Measurements from ENCODE around the gene WBP11.
A peak's percentile ranks its signal among the peaks of the same experiment; 100 is the strongest.

The WBP11 gene

DNA sequence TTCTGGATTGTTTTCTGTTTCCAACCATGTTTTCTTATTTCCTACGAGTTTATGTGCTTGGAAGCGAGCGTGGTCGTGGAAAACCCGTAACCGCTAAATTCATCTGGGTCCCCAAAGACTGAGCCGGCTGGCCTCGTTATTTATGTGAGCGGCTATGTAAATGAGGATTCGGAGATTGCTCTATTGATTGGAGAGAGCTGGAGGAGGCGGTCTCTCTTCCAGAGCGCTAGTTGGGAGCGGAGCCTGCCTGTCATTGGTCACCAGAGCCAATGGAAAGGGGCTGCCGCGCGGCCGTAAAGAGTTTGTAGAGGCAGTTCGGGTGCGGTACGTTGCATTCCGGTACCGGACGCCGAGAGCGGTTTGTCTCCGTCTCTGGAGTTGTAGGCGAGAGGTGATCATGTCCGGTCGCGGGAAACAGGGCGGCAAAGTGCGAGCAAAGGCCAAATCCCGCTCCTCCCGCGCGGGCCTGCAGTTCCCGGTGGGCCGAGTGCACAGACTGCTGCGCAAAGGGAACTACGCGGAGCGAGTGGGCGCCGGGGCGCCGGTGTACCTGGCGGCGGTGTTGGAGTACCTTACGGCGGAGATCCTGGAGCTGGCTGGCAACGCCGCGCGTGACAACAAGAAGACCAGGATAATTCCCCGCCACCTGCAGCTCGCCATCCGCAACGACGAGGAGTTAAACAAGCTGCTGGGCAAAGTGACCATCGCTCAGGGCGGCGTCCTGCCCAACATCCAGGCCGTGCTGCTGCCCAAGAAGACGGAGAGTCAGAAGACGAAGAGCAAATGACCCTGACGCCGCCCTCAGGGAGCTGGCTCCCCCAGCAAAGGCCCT, 29.0 kb downstream of the WBP11 start:
- peak; percentile 98 for DNase-seq (ENCODE audit: low spot score)
- TF ChIP-seq, protein P1, sequence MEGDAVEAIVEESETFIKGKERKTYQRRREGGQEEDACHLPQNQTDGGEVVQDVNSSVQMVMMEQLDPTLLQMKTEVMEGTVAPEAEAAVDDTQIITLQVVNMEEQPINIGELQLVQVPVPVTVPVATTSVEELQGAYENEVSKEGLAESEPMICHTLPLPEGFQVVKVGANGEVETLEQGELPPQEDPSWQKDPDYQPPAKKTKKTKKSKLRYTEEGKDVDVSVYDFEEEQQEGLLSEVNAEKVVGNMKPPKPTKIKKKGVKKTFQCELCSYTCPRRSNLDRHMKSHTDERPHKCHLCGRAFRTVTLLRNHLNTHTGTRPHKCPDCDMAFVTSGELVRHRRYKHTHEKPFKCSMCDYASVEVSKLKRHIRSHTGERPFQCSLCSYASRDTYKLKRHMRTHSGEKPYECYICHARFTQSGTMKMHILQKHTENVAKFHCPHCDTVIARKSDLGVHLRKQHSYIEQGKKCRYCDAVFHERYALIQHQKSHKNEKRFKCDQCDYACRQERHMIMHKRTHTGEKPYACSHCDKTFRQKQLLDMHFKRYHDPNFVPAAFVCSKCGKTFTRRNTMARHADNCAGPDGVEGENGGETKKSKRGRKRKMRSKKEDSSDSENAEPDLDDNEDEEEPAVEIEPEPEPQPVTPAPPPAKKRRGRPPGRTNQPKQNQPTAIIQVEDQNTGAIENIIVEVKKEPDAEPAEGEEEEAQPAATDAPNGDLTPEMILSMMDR (IDR thresholded peaks at IDR 0.05): no peak
- H3K27ac ChIP-seq: peak overlapping the region; percentile 94 to 97
- peak overlapping the region; percentile 90 for H3K4me3 ChIP-seq

DNA sequence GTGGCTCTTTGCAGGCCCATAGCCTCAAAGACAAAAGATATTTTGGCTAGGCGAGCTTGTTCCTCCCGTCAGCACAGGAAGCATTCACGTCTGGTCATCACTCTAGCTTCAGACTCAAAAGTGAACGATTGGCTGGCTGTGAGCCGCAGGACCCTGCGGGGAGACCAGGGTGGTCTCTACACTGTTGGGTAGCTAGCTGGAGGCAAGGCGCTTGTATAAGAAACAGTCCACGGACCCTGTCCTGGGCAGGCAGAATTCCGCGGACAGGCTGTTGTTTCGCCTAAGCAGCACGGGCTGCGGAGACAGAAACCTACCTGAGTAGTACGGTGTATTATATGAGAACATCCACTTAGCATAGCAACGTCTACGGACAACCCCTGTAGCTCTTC, 29.6 kb downstream of the WBP11 start:
- DNase-seq (ENCODE audit: low spot score): peak; percentile 77
- Histone ChIP-seq H3K27ac (peak overlapping the region; percentile 94 to 97), H3K4me3 (peak overlapping the region; percentile 90)
- TF ChIP-seq, protein P1 (IDR thresholded peaks at IDR 0.05): no peak

DNA sequence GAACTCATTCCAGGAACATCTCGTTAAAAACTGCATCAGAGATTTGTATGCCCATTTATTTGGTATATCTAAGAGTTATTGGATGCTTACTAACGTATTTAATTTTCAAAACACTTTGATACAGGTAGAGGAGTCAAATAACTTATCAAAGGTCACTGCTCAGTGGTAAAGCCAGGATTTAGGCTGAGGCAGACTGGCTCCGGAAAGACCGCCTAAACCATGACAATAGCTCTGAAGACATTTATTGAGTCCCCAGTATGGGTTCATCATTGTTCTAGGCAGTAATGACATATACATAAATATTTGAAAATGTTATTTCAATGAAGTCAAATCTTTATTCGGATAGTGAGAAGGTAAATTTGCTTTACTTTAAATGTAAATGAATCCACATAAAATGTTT, 30.3 kb downstream of the WBP11 start:
- TF ChIP-seq, protein P1 (IDR thresholded peaks at IDR 0.05): no peak
- Histone ChIP-seq H3K27ac (no peak overlapping the region), H3K4me3 (no peak overlapping the region)
- DNase-seq (ENCODE audit: low spot score): no peak

DNA sequence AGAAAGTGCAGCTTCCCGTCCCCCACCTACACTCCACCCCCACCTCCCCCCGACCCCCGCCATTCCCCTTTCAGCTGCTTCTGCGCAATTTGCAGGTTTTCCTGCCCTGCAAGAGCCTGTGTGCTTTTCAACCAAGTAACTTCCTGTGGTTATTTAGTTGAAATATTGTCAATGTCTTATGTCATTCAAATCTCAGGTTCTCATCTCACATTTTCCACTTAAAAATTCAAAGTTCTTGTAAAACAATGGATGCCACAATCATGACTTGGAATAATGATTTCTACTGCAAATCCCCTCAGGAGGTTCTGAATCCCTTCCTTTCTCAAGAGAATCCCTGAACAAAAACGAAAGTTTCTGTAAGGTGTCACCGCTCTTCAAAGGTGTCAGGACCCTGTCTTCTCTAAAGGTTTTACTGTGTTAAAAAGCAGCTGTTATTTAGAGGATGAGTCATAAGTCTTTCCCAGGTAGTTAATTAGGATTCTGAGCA, 31.6 kb downstream of the WBP11 start:
- TF ChIP-seq, protein P1 (IDR thresholded peaks at IDR 0.05): no peak
- peak overlapping the region; percentile 85 for H3K4me3 ChIP-seq
- DNase-seq (ENCODE audit: low spot score): no peak
- peak overlapping the region; percentile 95 to 96 for H3K27ac ChIP-seq

DNA sequence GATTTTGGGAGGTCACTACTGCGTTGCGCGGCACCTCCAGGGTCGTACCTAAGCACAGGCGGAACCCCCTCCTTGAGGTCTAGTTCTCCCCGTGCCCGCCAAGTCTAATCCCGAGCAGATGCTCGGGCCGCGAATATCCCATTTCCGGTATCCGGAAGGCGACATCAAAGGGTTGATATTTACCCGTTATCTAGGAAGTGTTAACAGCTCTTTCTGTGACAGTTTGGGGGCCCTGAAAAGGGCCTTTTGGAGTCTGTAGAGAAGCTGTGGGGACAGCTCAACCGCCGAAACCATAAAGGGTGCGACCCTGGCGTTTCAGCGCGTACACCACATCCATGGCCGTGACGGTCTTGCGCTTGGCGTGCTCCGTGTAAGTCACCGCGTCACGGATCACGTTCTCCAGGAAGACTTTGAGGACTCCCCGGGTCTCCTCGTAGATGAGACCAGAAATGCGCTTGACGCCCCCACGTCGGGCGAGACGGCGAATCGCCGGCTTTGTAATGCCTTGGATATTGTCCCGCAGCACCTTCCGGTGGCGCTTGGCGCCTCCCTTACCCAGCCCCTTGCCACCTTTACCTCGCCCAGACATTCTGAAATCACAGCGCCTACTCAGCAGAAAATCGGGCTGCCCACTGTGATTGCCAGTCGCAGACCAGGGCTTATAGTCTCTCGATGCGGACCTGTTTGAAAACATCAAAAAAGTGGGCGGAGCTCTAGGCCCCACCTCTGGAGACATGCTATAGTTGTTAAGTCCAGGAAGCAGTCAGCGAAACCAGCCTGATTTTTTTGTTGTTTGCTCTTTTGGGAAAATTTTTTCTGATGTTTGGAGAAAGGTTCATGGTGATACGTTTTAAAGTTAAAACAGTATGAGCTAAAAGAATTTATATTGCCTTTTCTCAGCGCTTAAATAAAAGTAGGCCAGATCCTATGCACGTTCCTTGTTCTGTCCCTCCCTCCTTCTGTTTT, 32.5 kb downstream of the WBP11 start:
- peak overlapping the region; percentile 85 for H3K4me3 ChIP-seq
- H3K27ac ChIP-seq: peak overlapping the region; percentile 95 to 96
- DNase-seq (ENCODE audit: low spot score): peak; percentile 95
- TF ChIP-seq, protein P1 (IDR thresholded peaks at IDR 0.05): no peak

DNA sequence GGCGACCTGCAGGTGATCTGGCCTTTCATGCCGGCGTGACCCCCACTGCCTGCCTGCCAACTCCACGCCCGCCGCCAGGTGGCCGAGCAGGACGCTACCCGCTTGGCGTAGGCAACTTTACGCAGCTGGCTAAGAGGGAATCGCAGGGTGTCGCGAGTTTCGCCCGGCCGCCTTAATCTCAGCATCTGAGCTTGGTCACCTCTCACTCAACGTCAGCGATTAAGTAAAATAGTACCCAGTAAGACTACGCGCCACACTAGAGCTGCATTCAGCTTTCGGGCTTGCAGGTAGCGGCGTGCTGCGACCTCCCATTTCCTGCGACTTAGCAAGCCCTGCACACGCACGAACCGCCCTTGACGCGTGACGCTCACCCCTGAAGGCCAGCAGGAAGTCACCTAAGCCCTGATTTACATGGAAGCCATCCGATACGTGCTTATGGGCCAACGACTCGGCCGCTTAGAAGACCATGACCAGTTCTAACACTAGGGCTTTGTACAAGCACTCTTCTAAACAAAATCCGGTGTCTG, 33.2 kb downstream of the WBP11 start:
- peak; percentile 90 for DNase-seq (ENCODE audit: low spot score)
- TF ChIP-seq, protein P1 (IDR thresholded peaks at IDR 0.05): peak; percentile 80
- Histone ChIP-seq H3K4me3 (peak overlapping the region; percentile 85), H3K27ac (peak overlapping the region; percentile 95 to 96)
